GM12874 (cell line): ENCODE data around the gene KCNJ14.

Experiments used
- CTCF ChIP-seq: IDR thresholded peaks from 2 replicates; pipeline ENCODE4 v1.5.1; 2011; ENCODE audit warnings: low read depth, mild to moderate bottlenecking, control low read depth, low read length, moderate library complexity; ENCODE audit not compliant: insufficient read depth

KCNJ14 gene

GRCh38 chr19:48480558-48481500 lies 25.5 kb downstream of the KCNJ14 start:
- no peak for TF ChIP-seq CTCF

GRCh38 chr19:48481846-48482639 lies 26.7 kb downstream of the KCNJ14 start:
- TF ChIP-seq CTCF, result no peak

- TF ChIP-seq CTCF, result no peak
Measured at GRCh38 chr19:48483301-48483700, 27.9 kb downstream of the KCNJ14 start.

GRCh38 chr19:48484247-48484893 lies 29.0 kb downstream of the KCNJ14 start:
- no peak for TF ChIP-seq CTCF

- no peak for TF ChIP-seq CTCF
Measured at GRCh38 chr19:48484931-48485612, 29.7 kb downstream of the KCNJ14 start.

GRCh38 chr19:48487544-48487943 lies 32.2 kb downstream of the KCNJ14 start:
- TF ChIP-seq CTCF, result no peak

- TF ChIP-seq CTCF, result no peak
Measured at GRCh38 chr19:48487948-48488347, 32.6 kb downstream of the KCNJ14 start.
